A549 (cell line): ENCODE measurements around the gene ZNF324. TPM values are rescaled to one million over a fixed set of nuclear protein-coding genes. Genes with fewer than 3 reads are reported as not detected.

Source experiments
- ATAC-seq, 2 experiments: fragments of 200-7000 bp in 1 of 2; fragments of >200 bp in 1 of 2; cut with Nextera tagmentation in 1 of 2; cut with Tn5 transposase in 1 of 2; 3 replicates each; pipeline versions ENCODE4 v1.8.0 to v1.9.1; 2018 to 2020; ENCODE audit warnings: mild to moderate bottlenecking in 1 of 2, moderate library complexity in 1 of 2
- CTCF ChIA-PET: fragments of 300-600 bp; sonication (Branson Sonifier 250); formaldehyde crosslinking; extraction: SDS; loops from one replicate; lab custom pipeline; 2021; ENCODE audit warnings: antibody characterized with exemption, inconsistent platforms; lab: Yijun Ruan, JAX
- POLR2A ChIA-PET: fragments of 350-600 bp; formaldehyde crosslinking; extraction: SDS; loops from one replicate; lab custom pipeline; 2021; ENCODE audit warnings: antibody characterized with exemption, inconsistent platforms; lab: Yijun Ruan, JAX
- DNase-seq, 2 experiments: peaks; one replicate each; pipeline versions ENCODE4 v3.0.0 to v3.0.0-alpha.2; 2011 to 2016; ENCODE audit warnings: low read depth in 1 of 2, low spot score in 1 of 2
- FAIRE-seq: peaks from 2 replicates; lab custom pipeline; 2011; peaks lifted over from hg19 to GRCh38; lab: Jason Lieb, UNC
- H3K27ac ChIP-seq, 2 experiments: fragments of >200 bp; sonication (Bioruptor Twin); formaldehyde crosslinking; 3 replicates each; pipeline ENCODE4 v1.5.1; 2016 to 2017
- H3K4me1 ChIP-seq: fragments of >200 bp; sonication (Bioruptor Twin); formaldehyde crosslinking; 3 replicates; pipeline ENCODE4 v1.6.1; 2016
- H3K4me2 ChIP-seq: fragments of >200 bp; sonication (Bioruptor Twin); formaldehyde crosslinking; 3 replicates; pipeline ENCODE4 v1.6.1; 2016
- H3K4me3 ChIP-seq: fragments of >200 bp; sonication (Bioruptor Twin); formaldehyde crosslinking; 3 replicates; pipeline ENCODE4 v1.5.1; 2016
- H3K9me3 ChIP-seq: fragments of >200 bp; sonication (Bioruptor Twin); formaldehyde crosslinking; 3 replicates; pipeline ENCODE4 v1.6.1; 2016
- BHLHE40 ChIP-seq: IDR thresholded peaks from 2 replicates; pipeline ENCODE4 v1.6.1; 2012; ENCODE audit warnings: low read depth, low read length, inconsistent platforms
- CBX2 ChIP-seq: fragments of 200-600 bp; sonication (generic); IDR thresholded peaks from 2 replicates; pipeline ENCODE4 v1.6.1; 2016; ENCODE audit warnings: low read depth, mild to moderate bottlenecking, borderline replicate concordance
- CBX8 ChIP-seq: fragments of 200-600 bp; sonication (generic); IDR thresholded peaks from 2 replicates; pipeline ENCODE4 v1.6.1; 2016
- CTCF ChIP-seq: fragments of >200 bp; sonication (Bioruptor Twin); formaldehyde crosslinking; IDR thresholded peaks from 3 replicates; pipeline ENCODE4 v1.5.1; 2016
- FOSL2 ChIP-seq, 2 experiments: fragments of 450-650 bp in 1 of 2; fragments of >200 bp in 1 of 2; sonication (Bioruptor Twin) in 1 of 2; formaldehyde crosslinking; IDR thresholded peaks; 2 replicates each; pipeline versions ENCODE4 v1.5.0 to v1.6.1; 2016 to 2020; ENCODE audit warnings: mild to moderate bottlenecking in 1 of 2, moderate library complexity in 1 of 2
- GATA3 ChIP-seq: IDR thresholded peaks from 2 replicates; pipeline ENCODE4 v1.6.1; 2012; ENCODE audit warnings: borderline replicate concordance
- HEYL ChIP-seq: fragments of 250-450 bp; sonication (Bioruptor Pico); IDR thresholded peaks from 2 replicates; pipeline ENCODE4 v1.8.0; 2021; ENCODE audit warnings: mild to moderate bottlenecking, moderate library complexity
- HMGXB4 ChIP-seq: fragments of 250-450 bp; sonication (Bioruptor Pico); IDR thresholded peaks from 2 replicates; pipeline ENCODE4 v1.5.0; 2021; ENCODE audit warnings: mild to moderate bottlenecking, moderate library complexity, borderline replicate concordance
- HOXB13 ChIP-seq: fragments of 250-450 bp; sonication (Bioruptor Pico); IDR thresholded peaks from 2 replicates; pipeline ENCODE4 v1.5.0; 2020; ENCODE audit warnings: low read depth, mild to moderate bottlenecking, moderate library complexity
- HOXB5 ChIP-seq: fragments of 250-450 bp; sonication (Bioruptor Pico); IDR thresholded peaks from 2 replicates; pipeline ENCODE4 v1.5.0; 2020; ENCODE audit warnings: mild to moderate bottlenecking, moderate library complexity
- JUN ChIP-seq, 2 experiments: fragments of >200 bp; sonication (Bioruptor Twin); formaldehyde crosslinking; IDR thresholded peaks; 2 replicates in 1 of 2; 3 replicates in 1 of 2; pipeline ENCODE4 v1.6.1; 2016 to 2017
- JUNB ChIP-seq: fragments of >200 bp; sonication (Bioruptor Twin); formaldehyde crosslinking; IDR thresholded peaks from 2 replicates; pipeline ENCODE4 v1.6.1; 2016
- MAZ ChIP-seq: fragments of 150-350 bp; IDR thresholded peaks from 2 replicates; pipeline ENCODE4 v1.6.1; 2014; ENCODE audit warnings: antibody characterized with exemption, low read depth, low read length, borderline replicate concordance
- NFE2L2 ChIP-seq: fragments of 150-350 bp; conservative IDR thresholded peaks from 2 replicates; pipeline ENCODE4 v1.6.1; 2014; ENCODE audit warnings: low read length
- PHF8 ChIP-seq: fragments of 200-600 bp; sonication (generic); IDR thresholded peaks from 2 replicates; pipeline ENCODE4 v1.6.1; 2016; ENCODE audit warnings: low read depth, mild to moderate bottlenecking, antibody characterized with exemption, moderate library complexity, borderline replicate concordance
- POLR2A ChIP-seq: IDR thresholded peaks from 2 replicates; pipeline ENCODE4 v1.6.1; 2012; ENCODE audit warnings: mild to moderate bottlenecking, low read length
- POLR2AphosphoS2 ChIP-seq: conservative IDR thresholded peaks from 2 replicates; pipeline ENCODE4 v1.6.1; 2012; ENCODE audit warnings: low read length, improper control_type of control experiment, inconsistent platforms
- REST ChIP-seq: fragments of 200-600 bp; sonication (generic); IDR thresholded peaks from 2 replicates; pipeline ENCODE4 v1.6.1; 2016; ENCODE audit warnings: antibody characterized with exemption, mild to moderate bottlenecking, moderate library complexity
- RFX5 ChIP-seq: fragments of 450-650 bp; IDR thresholded peaks from 2 replicates; pipeline ENCODE4 v1.7.1; 2014; ENCODE audit warnings: antibody characterized with exemption, mild to moderate bottlenecking, moderate library complexity
- RNF2 ChIP-seq: fragments of 200-600 bp; sonication (generic); IDR thresholded peaks from 2 replicates; pipeline ENCODE4 v1.6.1; 2016; ENCODE audit warnings: low read depth, mild to moderate bottlenecking, antibody characterized with exemption, moderate library complexity, borderline replicate concordance
- SMC3 ChIP-seq: fragments of >200 bp; sonication (Bioruptor Twin); formaldehyde crosslinking; IDR thresholded peaks from 3 replicates; pipeline ENCODE4 v1.6.1; 2018; ENCODE audit warnings: inconsistent platforms
- WGBS: methylation state at CpG from one replicate; pipeline ENCODE4 v1.1.6; 2017; ENCODE audit errors: missing lambda C conversion rate; 5-methylcytosine and 5-hydroxymethylcytosine counted together
- polyA plus RNA-seq, 4 experiments: library from polyadenylated mRNA; depleted of rRNA in 3 of 4; stranded (reverse); fragments of >200 nt; fragmentation: RNase III in 1 of 4; extraction: RNeasy Plus Mini Kit Qiagen cat#74134 plus additional on column Dnase treatment in 1 of 4; gene quantifications; 2 replicates in 3 of 4; 3 replicates in 1 of 4; pipeline ENCODE4 v1.2.3, GENCODE V29; 2011 to 2017

ZNF324 gene
- polyA plus RNA-seq, 2 of the 4 experiments (the other 2 are of a cell fraction): 3.0 to 6.9 TPM

- ATAC-seq (peak in 1 of 2 experiments; percentile 52; a peak in 2 of 6 replicates), FAIRE-seq (no peak), DNase-seq (no peak)
- Histone ChIP-seq H3K4me1 (no peaks in the 10 kb centered on the region), H3K4me3 (no peak overlapping the region), H3K9me3 (no peaks in the 10 kb centered on the region), H3K4me2 (no peak overlapping the region), H3K27ac (no peak overlapping the region)
- ChIA-PET CTCF (interaction anchor here (1.7 to 3.3 kb wide), 2 partner anchors 12 to 28 kb away, joined by 5 to 15 read pairs; partner anchors contain the start of gene ZBTB45), POLR2A (no interaction called here)
- WGBS: 81% methylated on average over 5 of the region's 5 CpGs
- TF ChIP-seq POLR2AphosphoS2 (no peak), NFE2L2 (no peak), GATA3 (no peak), RNF2 (no peak), POLR2A (no peak), HMGXB4 (no peak), FOSL2 (IDR thresholded peaks at IDR 0.05) (no peak), FOSL2 (CRISPR knock-in tag; IDR thresholded peaks at IDR 0.05) (no peak), JUN (IDR thresholded peaks at IDR 0.05) (no peak), HOXB5 (CRISPR knock-in tag) (no peak), CBX2 (no peak), SMC3 (no peak)
Measured at GRCh38 chr19:58491393-58491792, 24.5 kb downstream of the ZNF324 start.

- ChIA-PET POLR2A (interaction anchor here (0.6 to 0.7 kb wide), 2 partner anchors 26 to 70 kb away, joined by 5 to 7 read pairs; no protein-coding TSS in a partner anchor), CTCF (interaction anchor here (0.6 to 1.8 kb wide), 4 partner anchors 26 to 75 kb away, joined by 3 to 7 read pairs (median 3); partner anchors contain the start of gene ZBTB45)
- FAIRE-seq (no peak), ATAC-seq (no peak), DNase-seq (no peak)
- WGBS: 88% methylated on average over 14 of the region's 14 CpGs
- TF ChIP-seq NFE2L2: no peak
- TF ChIP-seq POLR2A: no peak
- no peaks in the 10 kb centered on the region for H3K4me1 ChIP-seq
- H3K9me3 ChIP-seq: no peaks in the 10 kb centered on the region
- H3K4me3 ChIP-seq: no peak overlapping the region
- no peak overlapping the region for H3K4me2 ChIP-seq
- H3K27ac ChIP-seq: no peak overlapping the region
Measured at GRCh38 chr19:58492265-58492664, 25.4 kb downstream of the ZNF324 start.

- H3K27ac ChIP-seq: no peak overlapping the region
- H3K4me3 ChIP-seq: no peak overlapping the region
- ChIA-PET CTCF (interaction anchor here (0.9 kb wide), 1 partner anchor 22 kb away, joined by 4 read pairs; the partner anchor contains the start of gene ZBTB45), POLR2A (no interaction called here)
- peaks cover 13% of the 10 kb centered on the region; the same call in 2 of the 3 replicates for H3K4me1 ChIP-seq
- H3K9me3 ChIP-seq: no peaks in the 10 kb centered on the region
- DNase-seq: no peak
- no peak for FAIRE-seq
- WGBS: 94% methylated on average over 8 of the region's 8 CpGs
- H3K4me2 ChIP-seq: peak overlapping the region; percentile 98; the same call in 1 of the 3 replicates
- TF ChIP-seq RFX5: no peak
- no peak for TF ChIP-seq CBX8
- ATAC-seq: no peak
Measured at GRCh38 chr19:58497634-58498170, 30.8 kb downstream of the ZNF324 start.

GRCh38 chr19:58498316-58499020 lies 31.6 kb downstream of the ZNF324 start:
- H3K9me3 ChIP-seq: no peaks in the 10 kb centered on the region
- H3K4me2 ChIP-seq: peak overlapping the region; percentile 98
- FAIRE-seq: no peak
- ChIA-PET CTCF (interaction anchor here (0.9 to 4.1 kb wide), 3 partner anchors 14 to 21 kb away, joined by 3 to 57 read pairs (median 4); partner anchors contain the start of gene ZBTB45), POLR2A (interaction anchor here (0.8 to 3.9 kb wide), 2 partner anchors 22 to 23 kb away, joined by 3 to 40 read pairs; partner anchors contain the start of genes ZBTB45 and ZNF446)
- peak in 1 of 2 experiments; percentile 27; a peak in 3 of 6 replicates for ATAC-seq
- peaks cover 13% of the 10 kb centered on the region; the same call in 2 of the 3 replicates for H3K4me1 ChIP-seq
- TF ChIP-seq GATA3 (no peak), JUNB (no peak), HEYL (CRISPR knock-in tag) (no peak), CTCF (no peak), PHF8 (no peak), MAZ (no peak), REST (no peak), HOXB13 (CRISPR knock-in tag) (no peak), POLR2AphosphoS2 (no peak), BHLHE40 (no peak)
- DNase-seq: no peak
- peak overlapping the region; percentile 61 for H3K4me3 ChIP-seq
- peak overlapping the region; percentile 69 to 89 for H3K27ac ChIP-seq
- WGBS: 76% methylated on average over 21 of the region's 22 CpGs
